KMS-11 (cell line): ENCODE measurements around the gene CD200R1L.

Experiments
- H2AFZ ChIP-seq: fragments of 200-600 bp; sonication (generic); 2 replicates; pipeline ENCODE4 v1.6.1; 2016; ENCODE audit warnings: antibody characterized with exemption, mixed run types, low read depth
- H3K27ac ChIP-seq: fragments of 200-600 bp; sonication (generic); 2 replicates; pipeline ENCODE4 v1.6.1; 2016; ENCODE audit warnings: mild to moderate bottlenecking, mixed run types
- H3K27me3 ChIP-seq: fragments of 200-600 bp; sonication (generic); 2 replicates; pipeline ENCODE4 v1.6.1; 2017; ENCODE audit warnings: mild to moderate bottlenecking, low read depth, mixed run types, moderate library complexity; ENCODE audit not compliant: insufficient read depth
- H3K36me3 ChIP-seq: fragments of 200-600 bp; sonication (generic); 2 replicates; pipeline ENCODE4 v1.6.1; 2017; ENCODE audit warnings: mild to moderate bottlenecking, mixed run types; ENCODE audit not compliant: insufficient read depth
- H3K4me1 ChIP-seq: fragments of 200-600 bp; sonication (generic); 2 replicates; pipeline ENCODE4 v1.6.1; 2016; ENCODE audit warnings: mild to moderate bottlenecking, low read depth, mixed run types; ENCODE audit not compliant: poor library complexity, severe bottlenecking
- H3K4me2 ChIP-seq: fragments of 200-600 bp; sonication (generic); 2 replicates; pipeline ENCODE4 v1.7.0; 2016; ENCODE audit warnings: mild to moderate bottlenecking, mixed run types
- H3K4me3 ChIP-seq: fragments of 200-600 bp; sonication (generic); IDR thresholded peaks from 2 replicates; pipeline ENCODE4 v1.6.1; 2017; ENCODE audit warnings: low read depth, low read length, mixed read lengths; ENCODE audit not compliant: insufficient read depth
- H3K79me2 ChIP-seq: fragments of 200-600 bp; sonication (generic); 2 replicates; pipeline ENCODE4 v1.6.1; 2016; ENCODE audit warnings: low read depth, mixed run types; ENCODE audit not compliant: insufficient read depth
- H3K9ac ChIP-seq: fragments of 200-600 bp; sonication (generic); 2 replicates; pipeline ENCODE4 v1.6.1; 2016; ENCODE audit warnings: mild to moderate bottlenecking, mixed run types
- H4K20me1 ChIP-seq: fragments of 200-600 bp; sonication (generic); 2 replicates; pipeline ENCODE4 v1.6.1; 2016; ENCODE audit warnings: mild to moderate bottlenecking, mixed run types; ENCODE audit not compliant: insufficient read depth
- CTCF ChIP-seq: fragments of 200-600 bp; sonication (generic); conservative IDR thresholded peaks from 2 replicates; pipeline ENCODE4 v1.6.1; 2017; ENCODE audit warnings: low read depth, mild to moderate bottlenecking, antibody characterized with exemption, low read length, moderate library complexity, mixed read lengths

Gene CD200R1L

DNA sequence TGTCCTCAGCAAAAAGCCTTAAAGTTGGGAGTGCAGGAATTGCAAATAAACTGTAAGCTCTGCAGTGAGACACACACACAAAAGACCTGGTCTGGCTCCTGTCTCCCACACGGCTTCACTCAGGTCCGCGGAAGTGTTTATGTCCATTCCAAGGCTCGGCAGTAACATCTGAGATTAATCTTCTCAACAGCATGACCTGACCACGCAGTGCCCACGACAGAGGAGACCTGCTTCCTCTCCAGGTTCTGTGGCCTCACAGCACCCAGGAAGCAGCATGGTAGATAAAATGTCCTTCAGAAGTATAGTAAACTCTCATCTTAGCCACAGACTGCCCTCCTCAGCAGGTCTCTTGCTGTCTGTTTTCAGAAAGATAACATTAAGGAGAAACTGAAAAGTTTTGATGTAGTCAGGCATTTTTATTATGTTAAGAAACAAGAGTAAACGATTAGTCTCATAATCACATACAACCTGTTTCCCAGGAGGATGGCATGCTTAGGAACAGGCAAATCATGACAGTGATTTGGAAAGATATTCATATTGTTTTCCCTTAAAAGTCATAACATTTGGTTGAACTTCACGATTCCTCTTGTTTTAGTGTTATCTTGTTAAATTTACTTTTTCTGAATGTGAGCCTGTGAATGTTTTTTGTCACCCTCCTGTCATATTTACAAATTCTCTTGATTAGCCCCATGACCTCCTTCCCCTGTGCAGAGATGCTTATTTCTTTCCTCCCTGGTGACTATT, 34.6 kb downstream of the CD200R1L start:
- H3K79me2 ChIP-seq = no peaks in the 10 kb centered on the region
- H2AFZ ChIP-seq = no peak overlapping the region
- no peak overlapping the region for H3K4me2 ChIP-seq
- no peak overlapping the region for H3K9ac ChIP-seq
- no peaks in the 10 kb centered on the region for H3K27me3 ChIP-seq
- no peak for TF ChIP-seq CTCF
- no peak overlapping the region for H3K27ac ChIP-seq
- no peaks in the 10 kb centered on the region for H3K36me3 ChIP-seq
- no peaks in the 10 kb centered on the region for H4K20me1 ChIP-seq
- H3K4me1 ChIP-seq = peaks cover 9% of the 10 kb centered on the region
- no peak overlapping the region for H3K4me3 ChIP-seq

DNA sequence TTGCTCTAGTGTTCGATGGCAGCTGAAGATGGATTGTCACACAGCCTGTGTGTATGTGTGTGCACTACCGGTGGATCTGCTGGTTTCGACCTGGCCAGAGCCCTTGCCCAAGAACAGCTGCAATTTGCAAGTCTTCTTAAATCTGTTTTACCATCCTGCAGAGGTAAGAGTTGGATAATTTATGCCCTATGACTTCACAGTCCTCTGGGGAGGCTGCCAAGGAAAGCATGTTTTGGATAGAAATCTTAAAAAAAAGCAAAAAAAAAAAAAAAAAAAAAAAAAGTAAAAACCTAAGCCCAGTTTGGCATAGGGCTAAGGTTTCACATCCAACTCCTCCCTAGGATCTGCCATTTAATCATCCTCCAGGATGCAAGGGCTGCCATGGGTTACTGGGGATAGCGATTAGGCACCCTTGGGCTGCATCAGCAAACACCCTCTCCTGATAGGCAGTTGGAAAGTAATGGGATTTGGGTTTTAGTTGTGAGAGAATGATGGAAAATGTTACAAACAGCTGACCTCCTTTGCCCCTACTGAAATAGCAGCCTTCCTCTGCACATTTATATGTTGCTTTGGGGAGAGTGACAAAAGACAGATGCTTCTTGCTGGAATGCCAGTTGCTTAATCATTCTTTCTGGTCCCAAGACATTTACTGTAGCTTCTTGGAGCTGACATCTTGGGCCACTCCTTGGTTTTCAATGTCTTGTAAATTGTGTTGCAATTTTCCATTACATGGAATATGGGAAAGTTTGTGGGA, 35.4 kb downstream of the CD200R1L start:
- Histone ChIP-seq H3K9ac (no peak overlapping the region), H2AFZ (no peak overlapping the region), H3K4me1 (peaks cover 9% of the 10 kb centered on the region), H4K20me1 (no peaks in the 10 kb centered on the region), H3K36me3 (no peaks in the 10 kb centered on the region), H3K27me3 (no peaks in the 10 kb centered on the region), H3K4me2 (no peak overlapping the region), H3K79me2 (no peaks in the 10 kb centered on the region), H3K4me3 (no peak overlapping the region), H3K27ac (no peak overlapping the region)
- TF ChIP-seq CTCF = no peak

DNA sequence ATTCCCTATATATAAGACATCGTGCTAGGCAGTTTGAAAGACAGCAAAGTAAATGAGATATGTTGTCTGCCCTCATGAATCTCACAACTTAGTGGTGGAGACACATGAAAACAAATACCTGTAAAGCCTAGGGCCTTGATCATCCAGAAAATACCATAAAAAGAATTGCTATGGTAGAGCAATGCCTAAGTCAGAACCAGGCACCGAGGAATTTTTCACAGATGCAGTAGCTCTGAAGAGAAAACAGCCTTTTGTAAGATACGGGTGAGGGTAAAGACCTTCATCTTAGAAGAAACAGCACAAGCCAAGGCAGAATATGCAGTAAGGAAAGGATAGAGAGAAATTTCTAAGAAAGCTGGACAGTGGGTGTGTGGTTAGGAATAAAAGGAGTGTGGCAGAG, 36.1 kb downstream of the CD200R1L start:
- no peaks in the 10 kb centered on the region for H3K27me3 ChIP-seq
- no peaks in the 10 kb centered on the region for H3K36me3 ChIP-seq
- H2AFZ ChIP-seq = no peak overlapping the region
- H3K9ac ChIP-seq = no peak overlapping the region
- H3K27ac ChIP-seq = no peak overlapping the region
- H3K79me2 ChIP-seq = no peaks in the 10 kb centered on the region
- H3K4me3 ChIP-seq = no peak overlapping the region
- no peak overlapping the region for H3K4me2 ChIP-seq
- TF ChIP-seq CTCF = no peak
- peaks cover 9% of the 10 kb centered on the region for H3K4me1 ChIP-seq
- H4K20me1 ChIP-seq = no peaks in the 10 kb centered on the region

GRCh38 chr3:112808136-112808535, 38.5 kb downstream of the CD200R1L start:
- Histone ChIP-seq H3K27me3 (no peaks in the 10 kb centered on the region), H4K20me1 (no peaks in the 10 kb centered on the region), H3K27ac (no peak overlapping the region), H3K79me2 (no peaks in the 10 kb centered on the region), H3K36me3 (no peaks in the 10 kb centered on the region), H3K9ac (no peak overlapping the region), H3K4me2 (no peak overlapping the region), H3K4me1 (peaks cover 9% of the 10 kb centered on the region), H2AFZ (no peak overlapping the region), H3K4me3 (no peak overlapping the region)
- no peak for TF ChIP-seq CTCF
